Measurements from ENCODE around the gene RFX6. TPM values are rescaled to one million over a fixed set of nuclear protein-coding genes. Genes with fewer than 3 reads are reported as not detected.

Gene RFX6
- total and polyA plus RNA-seq, 10 donors, result not detected

DNA sequence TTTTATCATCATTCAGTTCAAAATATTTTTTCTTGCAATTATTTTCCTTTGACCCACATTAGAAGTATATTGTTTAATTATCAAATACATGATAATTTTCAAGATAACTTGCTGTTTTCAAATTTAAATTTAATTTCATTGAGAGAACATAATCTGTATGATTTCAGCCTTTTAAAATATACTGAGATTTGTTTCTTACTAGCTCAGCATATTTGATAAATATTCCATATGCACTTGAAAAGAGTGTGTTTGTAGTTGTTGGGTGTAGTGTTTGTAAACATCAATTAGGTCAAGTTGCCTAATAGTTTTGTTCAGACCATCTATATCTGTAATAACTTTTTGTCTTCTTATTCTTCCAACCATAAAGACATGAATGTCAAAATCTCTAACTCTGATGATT, 19.0 kb upstream of the RFX6 start:
- no peaks in the 10 kb centered on the region for H3K36me3 ChIP-seq
- TF ChIP-seq, protein P1, sequence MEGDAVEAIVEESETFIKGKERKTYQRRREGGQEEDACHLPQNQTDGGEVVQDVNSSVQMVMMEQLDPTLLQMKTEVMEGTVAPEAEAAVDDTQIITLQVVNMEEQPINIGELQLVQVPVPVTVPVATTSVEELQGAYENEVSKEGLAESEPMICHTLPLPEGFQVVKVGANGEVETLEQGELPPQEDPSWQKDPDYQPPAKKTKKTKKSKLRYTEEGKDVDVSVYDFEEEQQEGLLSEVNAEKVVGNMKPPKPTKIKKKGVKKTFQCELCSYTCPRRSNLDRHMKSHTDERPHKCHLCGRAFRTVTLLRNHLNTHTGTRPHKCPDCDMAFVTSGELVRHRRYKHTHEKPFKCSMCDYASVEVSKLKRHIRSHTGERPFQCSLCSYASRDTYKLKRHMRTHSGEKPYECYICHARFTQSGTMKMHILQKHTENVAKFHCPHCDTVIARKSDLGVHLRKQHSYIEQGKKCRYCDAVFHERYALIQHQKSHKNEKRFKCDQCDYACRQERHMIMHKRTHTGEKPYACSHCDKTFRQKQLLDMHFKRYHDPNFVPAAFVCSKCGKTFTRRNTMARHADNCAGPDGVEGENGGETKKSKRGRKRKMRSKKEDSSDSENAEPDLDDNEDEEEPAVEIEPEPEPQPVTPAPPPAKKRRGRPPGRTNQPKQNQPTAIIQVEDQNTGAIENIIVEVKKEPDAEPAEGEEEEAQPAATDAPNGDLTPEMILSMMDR (IDR thresholded peaks at IDR 0.05 in 8 of 11, conservative IDR thresholded peaks at IDR 0.05 in 3 of 11), result no peak
- no peak for TF ChIP-seq POLR2A (IDR thresholded peaks at IDR 0.05)
- no peak for TF ChIP-seq POLR2AphosphoS5 (IDR thresholded peaks at IDR 0.05)
- peaks cover 4 to 66% (median 53%) of the 10 kb centered on the region in 8 donors for H3K9me3 ChIP-seq
- H3K4me1 ChIP-seq, result no peaks in the 10 kb centered on the region
- no peak for DNase-seq
- no peak overlapping the region for H3K4me3 ChIP-seq
- intact Hi-C loops (cut with DNase I; ENCODE audit: low total_unique reads), result no loop called here
- H3K27ac ChIP-seq, result no peak overlapping the region
- H3K27me3 ChIP-seq (replicated peaks in 1 of 7), result no peaks in the 10 kb centered on the region

DNA sequence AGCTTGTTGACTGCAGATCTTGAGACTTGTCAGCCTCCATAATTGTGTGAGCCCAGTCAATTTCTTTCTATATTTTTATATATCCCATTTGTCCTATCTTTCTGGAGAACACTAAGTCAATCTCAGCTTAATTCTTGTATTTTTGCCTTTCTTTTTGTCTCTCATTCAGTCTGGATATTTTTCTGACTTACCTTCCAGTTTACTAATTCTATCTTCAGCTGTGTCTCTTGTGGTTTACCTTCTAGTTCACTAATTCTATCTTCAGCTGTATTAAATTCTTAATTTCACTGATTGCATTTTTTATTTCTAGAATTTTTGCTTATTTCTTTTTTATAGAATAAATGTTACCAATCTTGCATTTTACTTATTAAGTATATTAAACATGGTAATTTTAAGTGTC, 17.8 kb upstream of the RFX6 start:
- Histone ChIP-seq H3K9me3 (peaks cover 4 to 58% (median 44%) of the 10 kb centered on the region in 8 donors), H3K27me3 (replicated peaks in 1 of 7) (no peaks in the 10 kb centered on the region), H3K4me3 (no peak overlapping the region), H3K4me1 (no peaks in the 10 kb centered on the region), H3K27ac (no peak overlapping the region), H3K36me3 (no peaks in the 10 kb centered on the region)
- no peak for DNase-seq
- intact Hi-C loops (cut with DNase I; ENCODE audit: low total_unique reads), result no loop called here
- TF ChIP-seq POLR2AphosphoS5 (IDR thresholded peaks at IDR 0.05) (no peak), POLR2A (IDR thresholded peaks at IDR 0.05) (no peak)
- TF ChIP-seq, protein P1 (IDR thresholded peaks at IDR 0.05 in 8 of 11, conservative IDR thresholded peaks at IDR 0.05 in 3 of 11), result no peak

DNA sequence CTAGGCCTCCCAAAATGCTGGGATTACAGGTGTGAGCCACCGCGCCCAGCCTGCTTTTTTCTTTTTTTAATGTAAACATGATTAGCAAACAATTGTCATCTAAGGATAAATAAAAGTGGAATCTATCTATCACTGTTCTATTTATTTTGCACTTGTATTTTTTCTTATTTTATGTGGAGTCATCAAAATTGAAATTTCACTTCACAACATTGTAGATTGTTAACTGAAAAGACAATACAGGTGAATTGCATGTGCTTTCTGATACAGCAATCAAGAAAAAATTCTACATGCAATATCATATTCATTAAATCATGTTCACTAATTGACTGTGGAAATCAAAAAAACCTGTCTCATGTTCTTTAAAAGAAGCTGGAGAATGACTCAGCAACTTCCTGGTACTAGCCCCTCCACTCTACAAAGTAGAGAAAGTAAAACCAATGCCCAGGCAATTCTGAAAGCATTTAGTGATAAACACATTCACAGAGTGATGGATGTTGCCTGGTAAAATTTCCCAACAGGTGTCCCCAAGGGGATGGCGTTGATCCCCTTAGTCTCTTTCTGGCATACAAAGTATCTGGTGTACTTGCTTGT, 10.7 kb upstream of the RFX6 start:
- DNase-seq, result no peak
- no peaks in the 10 kb centered on the region for H3K9me3 ChIP-seq
- H3K27me3 ChIP-seq (replicated peaks in 1 of 7), result no peaks in the 10 kb centered on the region
- H3K27ac ChIP-seq, result no peak overlapping the region
- WGBS, 5 donors, result 76 to 90% (median 85%) methylated on average over 3 of the region's 3 CpGs
- no peaks in the 10 kb centered on the region for H3K4me1 ChIP-seq
- H3K36me3 ChIP-seq, result no peaks in the 10 kb centered on the region
- intact Hi-C loops (cut with DNase I; ENCODE audit: low total_unique reads), result no loop called here
- H3K4me3 ChIP-seq, result no peak overlapping the region
- no peak for TF ChIP-seq POLR2A (IDR thresholded peaks at IDR 0.05)
- TF ChIP-seq, protein P1 (IDR thresholded peaks at IDR 0.05 in 8 of 11, conservative IDR thresholded peaks at IDR 0.05 in 3 of 11), result no peak
- no peak for TF ChIP-seq POLR2AphosphoS5 (IDR thresholded peaks at IDR 0.05)

DNA sequence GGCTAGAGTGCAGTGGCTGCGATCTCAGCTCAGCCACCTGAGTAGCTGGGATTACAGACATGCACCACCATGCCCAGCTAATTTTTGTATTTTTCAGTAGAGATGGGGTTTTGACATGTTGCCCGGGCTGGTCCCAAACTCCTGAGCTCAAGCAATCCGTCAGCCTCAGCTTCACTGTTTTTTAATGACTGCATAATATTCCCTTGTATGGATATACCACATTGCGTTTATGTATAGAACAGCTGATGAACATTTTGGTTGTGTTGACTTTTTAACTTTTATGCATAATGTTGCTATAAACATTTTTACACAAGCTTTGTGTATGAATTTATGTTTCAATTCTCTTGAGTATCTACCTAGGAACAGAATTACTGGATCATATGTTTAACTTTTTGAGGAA, 4.3 kb upstream of the RFX6 start:
- DNase-seq, result no peak
- H3K36me3 ChIP-seq, result no peaks in the 10 kb centered on the region
- 89 to 96% (median 93%) methylated on average over 4 of the region's 4 CpGs for WGBS, 5 donors
- no peak overlapping the region for H3K4me3 ChIP-seq
- peaks cover 0 to 11% (median 0%) of the 10 kb centered on the region in 8 donors for H3K9me3 ChIP-seq
- no peak overlapping the region for H3K27ac ChIP-seq
- H3K4me1 ChIP-seq, result peaks cover 0 to 15% (median 11%) of the 10 kb centered on the region in 6 donors
- TF ChIP-seq, protein P1 (IDR thresholded peaks at IDR 0.05 in 8 of 11, conservative IDR thresholded peaks at IDR 0.05 in 3 of 11), result no peak
- TF ChIP-seq POLR2AphosphoS5 (IDR thresholded peaks at IDR 0.05) (no peak), POLR2A (IDR thresholded peaks at IDR 0.05) (no peak)
- peaks cover 0 to 55% (median 21%) of the 10 kb centered on the region in 7 donors for H3K27me3 ChIP-seq (replicated peaks in 1 of 7)
- intact Hi-C loops (cut with DNase I; ENCODE audit: low total_unique reads), result no loop called here

Measured in spleen (tissue), 11 donors.